ENCODE data around the gene CAPN3.

DNA sequence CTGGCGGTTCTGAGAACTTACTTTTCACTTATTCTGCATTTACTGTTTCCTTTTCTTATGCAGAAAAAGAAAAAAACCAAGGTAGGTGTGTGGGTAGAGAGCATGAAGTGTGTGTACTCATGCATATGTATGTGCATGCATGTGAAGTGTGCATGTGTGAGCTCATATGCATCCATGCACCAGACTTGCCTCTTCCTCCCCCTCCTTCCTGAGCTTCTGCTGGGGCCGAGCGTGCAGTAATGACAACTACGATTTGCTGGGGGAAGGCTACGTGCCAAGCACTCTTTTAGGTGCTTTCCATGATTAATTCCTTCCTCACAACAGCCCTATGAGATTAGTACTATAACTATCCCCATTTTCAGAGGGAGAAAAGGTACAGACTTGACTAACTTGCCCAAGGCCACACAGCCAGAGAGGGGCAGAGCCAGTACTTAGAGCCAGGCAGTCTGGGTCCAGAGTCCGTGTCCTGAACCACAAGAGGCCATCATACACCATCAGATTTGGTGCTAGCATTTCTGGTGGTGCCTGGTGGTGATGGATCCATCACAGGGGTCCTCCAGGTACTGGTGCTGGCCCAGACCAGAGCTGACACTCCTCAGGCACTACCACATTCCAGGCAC lies 46.7 kb downstream of the CAPN3 start:
- TF ChIP-seq, protein P1, sequence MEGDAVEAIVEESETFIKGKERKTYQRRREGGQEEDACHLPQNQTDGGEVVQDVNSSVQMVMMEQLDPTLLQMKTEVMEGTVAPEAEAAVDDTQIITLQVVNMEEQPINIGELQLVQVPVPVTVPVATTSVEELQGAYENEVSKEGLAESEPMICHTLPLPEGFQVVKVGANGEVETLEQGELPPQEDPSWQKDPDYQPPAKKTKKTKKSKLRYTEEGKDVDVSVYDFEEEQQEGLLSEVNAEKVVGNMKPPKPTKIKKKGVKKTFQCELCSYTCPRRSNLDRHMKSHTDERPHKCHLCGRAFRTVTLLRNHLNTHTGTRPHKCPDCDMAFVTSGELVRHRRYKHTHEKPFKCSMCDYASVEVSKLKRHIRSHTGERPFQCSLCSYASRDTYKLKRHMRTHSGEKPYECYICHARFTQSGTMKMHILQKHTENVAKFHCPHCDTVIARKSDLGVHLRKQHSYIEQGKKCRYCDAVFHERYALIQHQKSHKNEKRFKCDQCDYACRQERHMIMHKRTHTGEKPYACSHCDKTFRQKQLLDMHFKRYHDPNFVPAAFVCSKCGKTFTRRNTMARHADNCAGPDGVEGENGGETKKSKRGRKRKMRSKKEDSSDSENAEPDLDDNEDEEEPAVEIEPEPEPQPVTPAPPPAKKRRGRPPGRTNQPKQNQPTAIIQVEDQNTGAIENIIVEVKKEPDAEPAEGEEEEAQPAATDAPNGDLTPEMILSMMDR (IDR thresholded peaks at IDR 0.05) = no peak
- TF ChIP-seq POLR2A (IDR thresholded peaks at IDR 0.05) = no peak
- no peak for TF ChIP-seq EP300 (IDR thresholded peaks at IDR 0.05)
- TF ChIP-seq POLR2AphosphoS5 (IDR thresholded peaks at IDR 0.05) = no peak
